PC-3 (cell line): ENCODE measurements around the gene DIAPH2. TPM values are rescaled to one million over a fixed set of nuclear protein-coding genes. Genes with fewer than 3 reads are reported as not detected.
A peak's percentile ranks its signal among the peaks of the same experiment; 100 is the strongest.

Source experiments
- ATAC-seq: fragments of 200-7000 bp; cut with Tn5 transposase; 2 replicates; pipeline ENCODE4 v1.9.1; 2020; ENCODE audit warnings: mild to moderate bottlenecking, moderate library complexity
- BruUV-seq: library from RNA; stranded (reverse); fragments of 400-500 nt; replicated peaks from 2 replicates; lab custom pipeline; 2021; lab: Mats Ljungman, UMichigan
- CTCF ChIA-PET: fragments of 300-600 bp; sonication (Branson Sonifier 250); formaldehyde crosslinking; loops from one replicate; lab custom pipeline; 2022; ENCODE audit warnings: antibody characterized with exemption; lab: Charles Lee
- POLR2A ChIA-PET: fragments of 300-600 bp; sonication (Branson Sonifier 250); formaldehyde crosslinking; loops from one replicate; lab custom pipeline; 2022; ENCODE audit warnings: antibody characterized with exemption; ENCODE audit not compliant: unreplicated experiment; lab: Charles Lee
- DNase-seq: peaks from one replicate; pipeline ENCODE4 v3.0.0-alpha.2; 2015
- H2AFZ ChIP-seq: fragments of 300-600 bp; sonication (generic); 2 replicates; pipeline ENCODE4 v1.6.0; 2016; ENCODE audit warnings: antibody characterized with exemption, low read length
- H3F3A ChIP-seq: fragments of 300-600 bp; sonication (generic); one replicate; pipeline ENCODE4 v1.6.0; 2017; ENCODE audit warnings: antibody characterized with exemption, low read length, control low read depth, mild to moderate bottlenecking; ENCODE audit not compliant: unreplicated experiment
- H3K27ac ChIP-seq: fragments of 300-600 bp; sonication (generic); 2 replicates; pipeline ENCODE4 v1.5.1; 2016; ENCODE audit warnings: mild to moderate bottlenecking, low read length
- H3K27me3 ChIP-seq: fragments of 300-600 bp; sonication (generic); 2 replicates; pipeline ENCODE4 v1.6.1; 2016; ENCODE audit warnings: low read length, mixed read lengths
- H3K36me3 ChIP-seq: fragments of 300-600 bp; sonication (generic); 2 replicates; pipeline ENCODE4 v1.6.1; 2016; ENCODE audit warnings: low read depth, mixed run types, low read length, mixed read lengths
- H3K4me1 ChIP-seq: fragments of 300-600 bp; sonication (generic); 2 replicates; pipeline ENCODE4 v1.5.1; 2016; ENCODE audit warnings: low read length; ENCODE audit not compliant: insufficient read depth
- H3K4me2 ChIP-seq: fragments of 300-600 bp; sonication (generic); 2 replicates; pipeline ENCODE4 v1.6.0; 2016; ENCODE audit warnings: low read length
- H3K4me3 ChIP-seq: fragments of 300-600 bp; sonication (generic); 2 replicates; pipeline ENCODE4 v1.5.1; 2016; ENCODE audit warnings: mild to moderate bottlenecking, low read length, mixed read lengths
- H3K79me2 ChIP-seq: fragments of 300-600 bp; sonication (generic); 2 replicates; pipeline ENCODE4 v1.6.1; 2017; ENCODE audit warnings: low read length, mixed read lengths
- H3K9ac ChIP-seq: fragments of 300-600 bp; sonication (generic); 2 replicates; pipeline ENCODE4 v1.6.0; 2016; ENCODE audit warnings: mild to moderate bottlenecking, low read length
- H3K9me2 ChIP-seq: fragments of 300-600 bp; sonication (generic); replicated peaks from 2 replicates; pipeline ENCODE4 v1.6.1; 2016; ENCODE audit warnings: mixed run types, low read length, mixed read lengths
- H3K9me3 ChIP-seq: fragments of 300-600 bp; sonication (generic); 2 replicates; pipeline ENCODE4 v1.6.1; 2016; ENCODE audit warnings: low read length, mixed read lengths
- H4K20me1 ChIP-seq: fragments of 300-600 bp; sonication (generic); 2 replicates; pipeline ENCODE4 v1.6.1; 2016; ENCODE audit warnings: low read length, mixed read lengths
- CTCF ChIP-seq: fragments of 300-600 bp; sonication (generic); conservative IDR thresholded peaks from 2 replicates; pipeline ENCODE4 v1.5.1; 2017; ENCODE audit warnings: antibody characterized with exemption, low read depth, mild to moderate bottlenecking, low read length
- EZH2 ChIP-seq: fragments of 300-600 bp; sonication (generic); IDR thresholded peaks from one replicate; pipeline ENCODE4 v1.6.1; 2017; ENCODE audit warnings: antibody characterized with exemption, mild to moderate bottlenecking, low read length; ENCODE audit not compliant: unreplicated experiment
- EZH2phosphoT487 ChIP-seq: fragments of 300-600 bp; sonication (generic); IDR thresholded peaks from 2 replicates; pipeline ENCODE4 v1.6.1; 2018; ENCODE audit warnings: mild to moderate bottlenecking, antibody characterized with exemption, low read length, borderline replicate concordance
- intact Hi-C: fragments of 100-400 bp; cut with micrococcal nuclease; formaldehyde crosslinking; loops from 2 replicates; pipeline ENCODE4 v1.9.0; 2023
- total RNA-seq: library from RNA; depleted of rRNA; stranded (reverse); fragments of >200 nt; gene quantifications from 2 replicates; pipeline ENCODE4 v1.2.3, GENCODE V29; 2014

Gene DIAPH2
- total RNA-seq, 1 experiment from 2014 or later, result 15.1 TPM

- Histone ChIP-seq H3K27ac (no peak overlapping the region), H3K36me3 (no peaks in the 10 kb centered on the region), H3K4me3 (no peak overlapping the region), H3K9me2 (no peaks in the 10 kb centered on the region), H3K79me2 (no peaks in the 10 kb centered on the region), H3K9me3 (no peaks in the 10 kb centered on the region), H3F3A (no peaks in the 10 kb centered on the region), H4K20me1 (no peaks in the 10 kb centered on the region), H3K27me3 (no peaks in the 10 kb centered on the region), H3K9ac (no peak overlapping the region), H3K4me1 (0 out of 2 replicates have a peak, but pooled peaks cover 8% of the 10 kb centered on the region), H3K4me2 (no peak overlapping the region), H2AFZ (no peak overlapping the region)
- TF ChIP-seq CTCF (no peak), EZH2 (no peak), EZH2phosphoT487 (no peak)
- POLR2A ChIA-PET, result no interaction called here
- intact Hi-C loops, result no loop called here
- no peak; the same call in 1 of the 2 replicates for ATAC-seq
- peak; percentile 70 for DNase-seq
- CTCF ChIA-PET, result no interaction called here
- no TSS peak for BruUV-seq
Measured at GRCh38 chrX:97310373-97310772, 625.7 kb downstream of the DIAPH2 start.

GRCh38 chrX:97311066-97311778, 626.6 kb downstream of the DIAPH2 start:
- 0 out of 2 replicates have a peak, but pooled peaks cover 8% of the 10 kb centered on the region for H3K4me1 ChIP-seq
- no peaks in the 10 kb centered on the region for H4K20me1 ChIP-seq
- POLR2A ChIA-PET, result no interaction called here
- H3K9me3 ChIP-seq, result no peaks in the 10 kb centered on the region
- no peak overlapping the region for H3K27ac ChIP-seq
- H3F3A ChIP-seq, result no peaks in the 10 kb centered on the region
- H3K36me3 ChIP-seq, result no peaks in the 10 kb centered on the region
- no peak overlapping the region for H2AFZ ChIP-seq
- no peaks in the 10 kb centered on the region for H3K79me2 ChIP-seq
- no peaks in the 10 kb centered on the region for H3K9me2 ChIP-seq
- no peak overlapping the region for H3K4me2 ChIP-seq
- TF ChIP-seq CTCF (no peak), EZH2phosphoT487 (no peak), EZH2 (no peak)
- no peak for DNase-seq
- no TSS peak for BruUV-seq
- intact Hi-C loops, result no loop called here
- H3K4me3 ChIP-seq, result no peak overlapping the region
- CTCF ChIA-PET, result no interaction called here
- H3K9ac ChIP-seq, result no peak overlapping the region
- ATAC-seq, result no peak
- no peaks in the 10 kb centered on the region for H3K27me3 ChIP-seq

- no peaks in the 10 kb centered on the region for H3K27me3 ChIP-seq
- no peak for DNase-seq
- no peaks in the 10 kb centered on the region for H3F3A ChIP-seq
- no peak overlapping the region for H3K4me3 ChIP-seq
- no peaks in the 10 kb centered on the region for H4K20me1 ChIP-seq
- intact Hi-C loops, result no loop called here
- no peaks in the 10 kb centered on the region for H3K9me3 ChIP-seq
- H3K36me3 ChIP-seq, result no peaks in the 10 kb centered on the region
- H3K9me2 ChIP-seq, result no peaks in the 10 kb centered on the region
- CTCF ChIA-PET, result no interaction called here
- no peak overlapping the region for H3K27ac ChIP-seq
- POLR2A ChIA-PET, result no interaction called here
- no peaks in the 10 kb centered on the region for H3K79me2 ChIP-seq
- no TSS peak for BruUV-seq
- H3K9ac ChIP-seq, result no peak overlapping the region
- H3K4me1 ChIP-seq, result 0 out of 2 replicates have a peak, but pooled peaks cover 8% of the 10 kb centered on the region
- no peak overlapping the region for H3K4me2 ChIP-seq
- no peak for TF ChIP-seq EZH2
- no peak for TF ChIP-seq CTCF
- TF ChIP-seq EZH2phosphoT487, result no peak
- no peak for ATAC-seq
- no peak overlapping the region for H2AFZ ChIP-seq
Measured at GRCh38 chrX:97314345-97314744, 629.7 kb downstream of the DIAPH2 start.
